KMS-11 (cell line): ENCODE results near the gene PRPF8.

Experiments
- H2AFZ ChIP-seq: fragments of 200-600 bp; sonication (generic); 2 replicates; pipeline ENCODE4 v1.6.1; 2016; ENCODE audit warnings: antibody characterized with exemption, mixed run types, low read depth
- H3K27ac ChIP-seq: fragments of 200-600 bp; sonication (generic); 2 replicates; pipeline ENCODE4 v1.6.1; 2016; ENCODE audit warnings: mild to moderate bottlenecking, mixed run types
- H3K27me3 ChIP-seq: fragments of 200-600 bp; sonication (generic); 2 replicates; pipeline ENCODE4 v1.6.1; 2017; ENCODE audit warnings: mild to moderate bottlenecking, low read depth, mixed run types, moderate library complexity; ENCODE audit not compliant: insufficient read depth
- H3K36me3 ChIP-seq: fragments of 200-600 bp; sonication (generic); 2 replicates; pipeline ENCODE4 v1.6.1; 2017; ENCODE audit warnings: mild to moderate bottlenecking, mixed run types; ENCODE audit not compliant: insufficient read depth
- H3K4me1 ChIP-seq: fragments of 200-600 bp; sonication (generic); 2 replicates; pipeline ENCODE4 v1.6.1; 2016; ENCODE audit warnings: mild to moderate bottlenecking, low read depth, mixed run types; ENCODE audit not compliant: poor library complexity, severe bottlenecking
- H3K4me2 ChIP-seq: fragments of 200-600 bp; sonication (generic); 2 replicates; pipeline ENCODE4 v1.7.0; 2016; ENCODE audit warnings: mild to moderate bottlenecking, mixed run types
- H3K4me3 ChIP-seq: fragments of 200-600 bp; sonication (generic); IDR thresholded peaks from 2 replicates; pipeline ENCODE4 v1.6.1; 2017; ENCODE audit warnings: low read depth, low read length, mixed read lengths; ENCODE audit not compliant: insufficient read depth
- H3K79me2 ChIP-seq: fragments of 200-600 bp; sonication (generic); 2 replicates; pipeline ENCODE4 v1.6.1; 2016; ENCODE audit warnings: low read depth, mixed run types; ENCODE audit not compliant: insufficient read depth
- H3K9ac ChIP-seq: fragments of 200-600 bp; sonication (generic); 2 replicates; pipeline ENCODE4 v1.6.1; 2016; ENCODE audit warnings: mild to moderate bottlenecking, mixed run types
- H4K20me1 ChIP-seq: fragments of 200-600 bp; sonication (generic); 2 replicates; pipeline ENCODE4 v1.6.1; 2016; ENCODE audit warnings: mild to moderate bottlenecking, mixed run types; ENCODE audit not compliant: insufficient read depth
- CTCF ChIP-seq: fragments of 200-600 bp; sonication (generic); conservative IDR thresholded peaks from 2 replicates; pipeline ENCODE4 v1.6.1; 2017; ENCODE audit warnings: low read depth, mild to moderate bottlenecking, antibody characterized with exemption, low read length, moderate library complexity, mixed read lengths

PRPF8 gene

GRCh38 chr17:1714427-1714979 lies 29.8 kb upstream of the PRPF8 start:
- H3K4me3 ChIP-seq: no peak overlapping the region
- H4K20me1 ChIP-seq: no peaks in the 10 kb centered on the region

DNA sequence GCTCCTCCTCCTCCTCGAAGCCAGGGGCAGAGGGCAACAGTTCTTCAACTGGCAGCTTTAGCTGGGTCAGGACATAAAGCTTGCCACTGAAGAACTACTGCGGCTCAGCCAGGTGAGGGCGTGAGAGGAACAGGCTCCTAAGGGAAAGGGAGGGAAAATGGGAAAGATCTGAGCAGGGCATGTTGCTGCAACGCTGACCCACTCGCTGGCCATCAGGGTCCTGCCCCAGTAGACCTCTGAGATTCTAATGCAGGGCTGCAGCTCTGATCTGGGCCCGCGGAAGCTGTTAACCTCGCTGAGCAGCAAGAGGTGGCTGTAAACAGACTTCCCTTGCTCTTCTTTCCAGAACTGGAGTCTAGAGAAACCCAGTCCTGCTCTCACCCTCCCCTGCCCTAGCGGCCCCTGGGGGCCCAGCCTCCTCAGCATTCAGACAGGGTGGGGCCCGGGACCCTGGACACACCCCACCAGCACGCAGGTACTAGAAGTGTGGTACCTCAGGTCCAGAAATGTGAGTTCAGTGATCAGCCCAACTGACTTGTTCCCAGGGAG lies 29.3 kb upstream of the PRPF8 start:
- Histone ChIP-seq H3K79me2 (no peaks in the 10 kb centered on the region), H3K36me3 (no peaks in the 10 kb centered on the region), H3K27me3 (no peaks in the 10 kb centered on the region), H3K4me3 (no peak overlapping the region), H3K4me1 (peaks cover 13% of the 10 kb centered on the region), H3K4me2 (no peak overlapping the region), H3K9ac (no peak overlapping the region), H4K20me1 (no peaks in the 10 kb centered on the region), H2AFZ (no peak overlapping the region), H3K27ac (no peak overlapping the region)
- no peak for TF ChIP-seq CTCF

More at GRCh38 chr17:1714427-1714979, 29.8 kb upstream of the PRPF8 start:
- Histone ChIP-seq H3K4me1 (peaks cover 13% of the 10 kb centered on the region), H3K4me2 (no peak overlapping the region; the same call in 1 of the 2 replicates), H3K27me3 (no peaks in the 10 kb centered on the region), H3K36me3 (no peaks in the 10 kb centered on the region), H3K27ac (no peak overlapping the region), H3K79me2 (no peaks in the 10 kb centered on the region), H3K9ac (no peak overlapping the region), H2AFZ (no peak overlapping the region)
- no peak for TF ChIP-seq CTCF

DNA sequence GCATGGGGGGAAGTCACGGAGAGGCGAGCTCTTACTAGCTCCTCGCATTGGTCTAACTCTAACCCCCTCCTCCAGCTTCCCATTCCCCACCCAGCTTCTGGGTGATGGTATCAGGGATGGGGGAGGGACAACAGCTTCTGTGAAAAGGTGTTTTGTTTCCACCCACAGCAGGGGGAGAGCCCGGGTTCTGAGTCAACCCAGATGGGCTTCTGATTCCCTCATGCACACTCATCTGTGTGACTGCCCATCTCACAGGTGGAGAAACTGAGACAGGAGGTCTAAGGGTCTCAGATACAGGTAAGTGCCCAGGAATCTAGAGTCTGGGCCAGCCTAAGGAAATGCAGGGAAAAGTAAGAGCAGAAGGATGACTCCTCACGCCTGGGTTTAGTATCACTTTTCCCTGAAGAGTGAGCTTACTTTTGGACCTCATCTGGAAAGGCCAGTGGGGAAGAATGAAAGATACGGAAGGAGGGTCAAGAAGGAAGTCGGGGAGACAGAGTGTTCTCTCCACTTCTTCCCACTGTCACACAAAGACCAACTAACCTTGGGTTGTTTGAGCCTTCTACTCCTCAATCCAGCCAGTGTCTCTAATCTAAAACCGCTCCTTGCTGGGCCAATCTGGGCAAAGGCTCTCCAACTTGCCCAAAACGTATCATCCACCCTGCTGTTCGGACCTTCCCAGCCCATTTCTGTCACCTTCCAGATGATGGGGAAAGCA lies 28.7 kb upstream of the PRPF8 start:
- no peak overlapping the region for H3K27ac ChIP-seq
- TF ChIP-seq CTCF: no peak
- no peak overlapping the region for H3K4me2 ChIP-seq
- H3K27me3 ChIP-seq: no peaks in the 10 kb centered on the region
- no peaks in the 10 kb centered on the region for H4K20me1 ChIP-seq
- H3K4me3 ChIP-seq: no peak overlapping the region
- no peaks in the 10 kb centered on the region for H3K79me2 ChIP-seq
- no peaks in the 10 kb centered on the region for H3K36me3 ChIP-seq
- H3K4me1 ChIP-seq: peaks cover 11% of the 10 kb centered on the region
- H2AFZ ChIP-seq: no peak overlapping the region
- H3K9ac ChIP-seq: no peak overlapping the region

DNA sequence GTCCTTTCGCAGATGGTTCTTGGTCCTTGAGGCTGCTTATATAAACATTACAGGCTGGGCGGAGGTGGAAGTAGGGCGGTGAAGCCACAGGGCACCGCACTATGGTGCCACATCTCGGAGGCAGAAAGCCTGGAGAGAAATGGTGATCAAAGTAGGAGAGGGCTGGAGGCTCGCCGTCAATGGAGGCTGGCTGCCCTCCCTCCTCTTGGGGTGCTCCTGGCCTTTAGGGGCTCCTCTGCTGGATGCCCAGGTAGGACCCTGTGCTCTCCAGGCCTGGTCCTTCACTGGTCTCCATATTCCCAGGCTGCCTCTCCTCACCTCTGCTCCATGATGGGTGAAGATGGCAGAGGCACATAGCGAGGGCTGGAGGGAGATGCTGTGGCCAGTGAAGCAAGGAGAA lies 27.6 kb upstream of the PRPF8 start:
- no peak for TF ChIP-seq CTCF
- H4K20me1 ChIP-seq: no peaks in the 10 kb centered on the region
- no peaks in the 10 kb centered on the region for H3K27me3 ChIP-seq
- no peak overlapping the region for H3K9ac ChIP-seq
- H3K79me2 ChIP-seq: no peaks in the 10 kb centered on the region
- H3K4me3 ChIP-seq: no peak overlapping the region
- H3K4me2 ChIP-seq: no peak overlapping the region
- H3K36me3 ChIP-seq: no peaks in the 10 kb centered on the region
- no peak overlapping the region for H3K27ac ChIP-seq
- peaks cover 3% of the 10 kb centered on the region for H3K4me1 ChIP-seq
- no peak overlapping the region for H2AFZ ChIP-seq
